Keratinocyte (primary cell): ENCODE data around the gene ZNF423.

ENCODE experiments used
- EZH2 ChIP-seq: IDR thresholded peaks from one replicate; pipeline ENCODE4 v1.6.1; 2012; ENCODE audit warnings: inconsistent platforms, mild to moderate bottlenecking, low read length, moderate library complexity
- TF ChIP-seq, protein P1 (sequence below), 3 experiments: IDR thresholded peaks in 1 of 3; conservative IDR thresholded peaks in 1 of 3; optimal IDR thresholded peaks in 1 of 3; 2 replicates in 2 of 3; 3 replicates in 1 of 3; pipeline versions ENCODE3 to v1.5.1; 2011; ENCODE audit warnings: low read length in 3 of 3, mild to moderate bottlenecking in 3 of 3, moderate library complexity in 2 of 3, control low read depth in 1 of 3, inconsistent platforms in 1 of 3; ENCODE audit not compliant: insufficient read depth in 2 of 3; ENCODE audit errors: extremely low read depth in 1 of 3

DNA sequence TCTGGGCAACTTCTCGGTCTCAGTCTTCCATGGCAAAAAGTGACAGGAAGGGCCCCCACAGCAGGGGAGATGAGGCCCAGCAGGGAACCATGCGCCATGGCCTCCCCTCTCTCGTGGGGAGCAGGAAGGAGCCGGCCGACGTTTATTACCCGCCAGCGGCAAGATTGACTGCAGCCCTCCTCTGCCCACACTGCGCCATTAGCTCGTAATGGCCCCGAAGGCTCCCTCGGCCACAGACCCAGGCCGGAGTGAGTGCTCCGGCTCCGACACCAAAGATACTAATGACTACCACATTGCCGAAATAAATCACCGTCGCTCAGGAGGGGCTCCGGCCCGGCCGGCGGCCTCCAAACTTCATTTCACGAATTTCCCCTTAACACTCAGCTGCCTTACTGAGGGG is 255.4 kb downstream of the ZNF423 start:
- TF ChIP-seq, protein P1, sequence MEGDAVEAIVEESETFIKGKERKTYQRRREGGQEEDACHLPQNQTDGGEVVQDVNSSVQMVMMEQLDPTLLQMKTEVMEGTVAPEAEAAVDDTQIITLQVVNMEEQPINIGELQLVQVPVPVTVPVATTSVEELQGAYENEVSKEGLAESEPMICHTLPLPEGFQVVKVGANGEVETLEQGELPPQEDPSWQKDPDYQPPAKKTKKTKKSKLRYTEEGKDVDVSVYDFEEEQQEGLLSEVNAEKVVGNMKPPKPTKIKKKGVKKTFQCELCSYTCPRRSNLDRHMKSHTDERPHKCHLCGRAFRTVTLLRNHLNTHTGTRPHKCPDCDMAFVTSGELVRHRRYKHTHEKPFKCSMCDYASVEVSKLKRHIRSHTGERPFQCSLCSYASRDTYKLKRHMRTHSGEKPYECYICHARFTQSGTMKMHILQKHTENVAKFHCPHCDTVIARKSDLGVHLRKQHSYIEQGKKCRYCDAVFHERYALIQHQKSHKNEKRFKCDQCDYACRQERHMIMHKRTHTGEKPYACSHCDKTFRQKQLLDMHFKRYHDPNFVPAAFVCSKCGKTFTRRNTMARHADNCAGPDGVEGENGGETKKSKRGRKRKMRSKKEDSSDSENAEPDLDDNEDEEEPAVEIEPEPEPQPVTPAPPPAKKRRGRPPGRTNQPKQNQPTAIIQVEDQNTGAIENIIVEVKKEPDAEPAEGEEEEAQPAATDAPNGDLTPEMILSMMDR (optimal IDR thresholded peaks at IDR 0.05 in 1 of 3, IDR thresholded peaks at IDR 0.05 in 1 of 3, conservative IDR thresholded peaks at IDR 0.05 in 1 of 3; ENCODE audit: extremely low read depth in 1 of 3, insufficient read depth in 2 of 3, low read length in 3 of 3): no peak
- TF ChIP-seq EZH2: no peak
